Measurements from ENCODE around the gene FBLL1. TPM values are rescaled to one million over a fixed set of nuclear protein-coding genes. Genes with fewer than 3 reads are reported as not detected.

FBLL1 gene
- total and polyA plus RNA-seq, 9 of the 15 experiments (the other 6 are each of a cell fraction or from before 2014, with no cell fraction given): not detected

DNA sequence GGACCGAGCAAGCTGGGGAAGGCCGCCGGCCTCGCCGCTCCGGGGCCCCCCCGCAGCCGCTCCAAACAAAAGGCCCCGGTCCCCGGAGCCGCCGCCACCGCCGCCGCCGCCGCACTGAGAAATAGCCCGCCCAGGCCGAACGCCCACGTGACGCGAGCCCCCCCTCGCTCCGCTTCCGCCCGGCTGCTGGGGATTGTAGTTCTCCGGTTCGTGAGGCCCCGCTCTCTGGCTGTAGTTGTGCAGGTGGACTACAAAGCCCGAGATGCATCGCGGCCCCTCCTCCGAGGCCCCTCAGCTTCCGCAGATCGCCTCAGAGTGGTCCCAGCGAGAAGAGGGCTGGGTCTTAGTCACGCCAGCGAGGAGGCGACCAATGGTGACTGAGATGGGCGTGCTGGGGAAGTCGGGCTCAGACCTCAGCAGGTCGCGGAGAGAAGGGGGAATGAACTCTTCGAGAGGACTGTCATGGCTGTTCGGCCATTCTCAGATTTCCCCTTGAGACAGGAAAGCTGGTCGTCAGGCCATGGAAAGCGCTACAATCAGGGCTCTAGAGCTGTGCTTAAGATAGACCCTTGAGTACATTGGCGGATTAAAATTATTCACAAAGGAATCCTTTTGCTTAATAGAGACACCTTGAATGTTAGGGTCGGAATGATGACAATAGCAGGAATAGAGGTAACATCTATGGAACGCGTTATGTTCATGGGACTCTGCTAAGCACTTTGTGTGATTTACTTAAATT, 50.6 kb downstream of the FBLL1 start (continued):
- TF ChIP-seq REST (IDR thresholded peaks at IDR 0.05; ENCODE audit: borderline replicate concordance): peak; percentile 90
- TF ChIP-seq REST (CRISPR knock-in tag; IDR thresholded peaks at IDR 0.05; ENCODE audit: low read depth): no peak
- TF ChIP-seq HMGN3 (IDR thresholded peaks at IDR 0.05; ENCODE audit: borderline replicate concordance, extremely low read depth, insufficient read length, low read depth, low read length): no peak
- no peak for TF ChIP-seq HSF4 (CRISPR knock-in tag; IDR thresholded peaks at IDR 0.05; ENCODE audit: borderline replicate concordance)
- no peak for TF ChIP-seq SMARCA5 (IDR thresholded peaks at IDR 0.05)
- TF ChIP-seq E2F4 (CRISPR knock-in tag; IDR thresholded peaks at IDR 0.05; ENCODE audit: low read depth): no peak
- TF ChIP-seq RB1 (IDR thresholded peaks at IDR 0.05; ENCODE audit: low read depth): peak; percentile 83
- TF ChIP-seq NR3C1 (CRISPR knock-in tag; IDR thresholded peaks at IDR 0.05): no peak
- no peak for TF ChIP-seq NCOA4 (IDR thresholded peaks at IDR 0.05; ENCODE audit: partially characterized antibody)
- no peak for TF ChIP-seq NFE2 (IDR thresholded peaks at IDR 0.05; ENCODE audit: low read depth)
- TF ChIP-seq, protein P1, sequence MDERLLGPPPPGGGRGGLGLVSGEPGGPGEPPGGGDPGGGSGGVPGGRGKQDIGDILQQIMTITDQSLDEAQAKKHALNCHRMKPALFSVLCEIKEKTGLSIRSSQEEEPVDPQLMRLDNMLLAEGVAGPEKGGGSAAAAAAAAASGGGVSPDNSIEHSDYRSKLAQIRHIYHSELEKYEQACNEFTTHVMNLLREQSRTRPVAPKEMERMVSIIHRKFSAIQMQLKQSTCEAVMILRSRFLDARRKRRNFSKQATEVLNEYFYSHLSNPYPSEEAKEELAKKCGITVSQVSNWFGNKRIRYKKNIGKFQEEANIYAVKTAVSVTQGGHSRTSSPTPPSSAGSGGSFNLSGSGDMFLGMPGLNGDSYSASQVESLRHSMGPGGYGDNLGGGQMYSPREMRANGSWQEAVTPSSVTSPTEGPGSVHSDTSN (CRISPR knock-in tag; IDR thresholded peaks at IDR 0.05; ENCODE audit: low read depth): no peak
- TF ChIP-seq, protein P1 (tag; conservative IDR thresholded peaks at IDR 0.05; ENCODE audit: low read depth): no peak
- TF ChIP-seq COPS2 (conservative IDR thresholded peaks at IDR 0.05): no peak
- TF ChIP-seq RBM25 (IDR thresholded peaks at IDR 0.05; ENCODE audit: low read depth, low read length, severe bottlenecking): peak; percentile 3
- TF ChIP-seq ZNF316 (IDR thresholded peaks at IDR 0.05): no peak; the same call in 1 of the 2 replicates
- no peak; the same call in 1 of the 2 replicates for TF ChIP-seq EP400 (IDR thresholded peaks at IDR 0.05)
- no peak for TF ChIP-seq FOXJ3 (CRISPR knock-in tag; IDR thresholded peaks at IDR 0.05)

All from K562 (cell line).